GM18499 (cell line): ENCODE results near the gene PDE6D.

ENCODE experiments used
- ATAC-seq: cut with Tn5 transposase; IDR thresholded peaks from one replicate; pipeline ENCODE4 v1.9.1; 2021; ENCODE audit warnings: moderate number of reproducible peaks; ENCODE audit not compliant: insufficient read depth, unreplicated experiment

Gene PDE6D

GRCh38 chr2:231685349-231686191 lies 95.5 kb downstream of the PDE6D start:
- ATAC-seq: no peak

- ATAC-seq: no peak
Observed at GRCh38 chr2:231684314-231685223, 96.5 kb downstream of the PDE6D start.

- no peak for ATAC-seq
Observed at GRCh38 chr2:231683292-231684235, 97.5 kb downstream of the PDE6D start.

- ATAC-seq: no peak
Observed at GRCh38 chr2:231682603-231683291, 98.3 kb downstream of the PDE6D start.
